Stimulated activated CD4-positive, alpha-beta T cell treated with anti-CD3 and anti-CD28 coated beads, TNF-alpha, amount 100 ng/mL, for 24 hours (primary cell): ENCODE measurements around the gene ITPR3.

Experiments
- DNase-seq, 3 experiments: peaks; one replicate each; pipeline ENCODE4 v3.0.0-alpha.2; 2020; ENCODE audit warnings: low read depth in 3 of 3

Gene ITPR3

GRCh38 chr6:33719326-33719987 is 98.3 kb downstream of the ITPR3 start:
- DNase-seq: no peak

- DNase-seq: no peak
Observed at GRCh38 chr6:33720998-33721397, 99.9 kb downstream of the ITPR3 start.

GRCh38 chr6:33721508-33721907 is 100.4 kb downstream of the ITPR3 start:
- no peak for DNase-seq

GRCh38 chr6:33722103-33722623 is 101.0 kb downstream of the ITPR3 start:
- no peak for DNase-seq

GRCh38 chr6:33723371-33724085 is 102.4 kb downstream of the ITPR3 start:
- DNase-seq: no peak

GRCh38 chr6:33724102-33725023 is 103.2 kb downstream of the ITPR3 start:
- no peak for DNase-seq

- DNase-seq: no peak
Observed at GRCh38 chr6:33725222-33725621, 104.1 kb downstream of the ITPR3 start.

GRCh38 chr6:33725891-33726673 is 105.0 kb downstream of the ITPR3 start:
- DNase-seq: no peak

GRCh38 chr6:33726696-33727095 is 105.6 kb downstream of the ITPR3 start:
- DNase-seq: no peak

GRCh38 chr6:33727126-33727525 is 106.0 kb downstream of the ITPR3 start:
- DNase-seq: no peak

- no peak for DNase-seq
Observed at GRCh38 chr6:33727932-33728331, 106.8 kb downstream of the ITPR3 start.

GRCh38 chr6:33728438-33728837 is 107.3 kb downstream of the ITPR3 start:
- no peak for DNase-seq

- no peak for DNase-seq
Observed at GRCh38 chr6:33729059-33729458, 107.9 kb downstream of the ITPR3 start.

GRCh38 chr6:33730611-33731010 is 109.5 kb downstream of the ITPR3 start:
- DNase-seq: no peak

- no peak for DNase-seq
Observed at GRCh38 chr6:33731035-33731434, 109.9 kb downstream of the ITPR3 start.

- DNase-seq: no peak
Observed at GRCh38 chr6:33731751-33732282, 110.7 kb downstream of the ITPR3 start.

- no peak for DNase-seq
Observed at GRCh38 chr6:33732385-33732784, 111.3 kb downstream of the ITPR3 start.

GRCh38 chr6:33732817-33733708 is 111.9 kb downstream of the ITPR3 start:
- no peak for DNase-seq

GRCh38 chr6:33733709-33734007 is 112.5 kb downstream of the ITPR3 start:
- DNase-seq: no peak

- no peak for DNase-seq
Observed at GRCh38 chr6:33735216-33735615, 114.1 kb downstream of the ITPR3 start.
